Activated naive CD8-positive, alpha-beta T cell treated with anti-CD3 and anti-CD28 coated beads for 36 hours (primary cell): Measurements from ENCODE around the gene COX6A2. TPM values are rescaled to one million over a fixed set of nuclear protein-coding genes. Genes with fewer than 3 reads are reported as not detected.

Source experiments
- DNase-seq: peaks from one replicate; pipeline ENCODE4 v3.0.0; 2021
- H3K27ac Mint-ChIP-seq: one replicate; pipeline ENCODE4 v1.8.0; 2022; ENCODE audit warnings: mild to moderate bottlenecking, moderate library complexity, mixed read lengths
- H3K27me3 Mint-ChIP-seq: one replicate; pipeline ENCODE4 v1.8.0; 2022; ENCODE audit warnings: mild to moderate bottlenecking, mixed read lengths
- H3K36me3 Mint-ChIP-seq: one replicate; pipeline ENCODE4 v1.8.0; 2021; ENCODE audit warnings: mild to moderate bottlenecking, mixed read lengths
- H3K4me1 Mint-ChIP-seq: one replicate; pipeline ENCODE4 v1.8.0; 2021; ENCODE audit warnings: mixed read lengths
- H3K4me3 Mint-ChIP-seq: one replicate; pipeline ENCODE4 v1.8.0; 2022; ENCODE audit warnings: mild to moderate bottlenecking, moderate library complexity, mixed read lengths
- H3K9me3 Mint-ChIP-seq: one replicate; pipeline ENCODE4 v1.8.0; 2022; ENCODE audit warnings: mixed read lengths
- total RNA-seq, 2 experiments: library from RNA; stranded (reverse); gene quantifications; one replicate each; pipeline ENCODE4 v1.2.3, GENCODE V29; 2021

Gene COX6A2
- total RNA-seq, 2 experiments from 2014 or later: not detected

DNA sequence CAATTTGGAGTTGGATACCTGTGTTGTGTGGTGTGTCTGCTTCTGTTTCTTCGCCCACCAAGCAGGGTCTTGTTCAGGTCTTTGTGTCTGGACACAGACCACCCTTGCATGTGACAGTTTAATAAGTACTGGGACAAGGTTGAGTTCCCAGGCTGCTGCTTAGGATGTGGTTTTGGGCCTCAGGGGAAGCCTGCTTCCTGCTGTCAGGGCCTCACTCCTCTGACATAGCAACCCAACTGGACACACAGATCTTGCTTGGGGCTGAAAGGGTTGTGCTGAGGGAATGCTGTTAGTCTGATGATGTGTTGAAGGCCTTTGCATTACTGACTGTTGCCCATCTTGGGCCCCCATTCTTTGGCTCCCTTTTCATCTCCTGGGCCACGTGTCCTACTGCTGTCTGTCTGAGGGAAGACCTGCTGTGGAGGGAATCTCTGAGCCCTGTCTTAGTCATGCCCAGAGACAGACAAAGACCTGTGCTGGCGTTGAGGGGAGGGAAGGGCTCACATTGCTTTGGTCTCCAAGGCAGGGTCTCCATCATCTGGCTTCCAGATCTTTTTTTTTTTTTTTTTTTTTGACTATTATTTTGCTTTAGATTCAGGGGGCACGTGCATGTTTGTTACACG is 39.1 kb upstream of the COX6A2 start:
- H3K36me3 Mint-ChIP-seq: peaks cover 14% of the 10 kb centered on the region
- peaks cover 10% of the 10 kb centered on the region for H3K4me1 Mint-ChIP-seq
- no peaks in the 10 kb centered on the region for H3K9me3 Mint-ChIP-seq
- H3K27ac Mint-ChIP-seq: peak overlapping the region; percentile 20
- H3K27me3 Mint-ChIP-seq: peaks cover 12% of the 10 kb centered on the region
- DNase-seq: no peak
- no peak overlapping the region for H3K4me3 Mint-ChIP-seq

- H3K36me3 Mint-ChIP-seq: peaks cover 14% of the 10 kb centered on the region
- no peak overlapping the region for H3K27ac Mint-ChIP-seq
- no peaks in the 10 kb centered on the region for H3K9me3 Mint-ChIP-seq
- H3K4me3 Mint-ChIP-seq: no peak overlapping the region
- DNase-seq: no peak
- peaks cover 7% of the 10 kb centered on the region for H3K27me3 Mint-ChIP-seq
- peaks cover 10% of the 10 kb centered on the region for H3K4me1 Mint-ChIP-seq
These were observed 38.3 kb upstream of the COX6A2 start for GRCh38 chr16:31466381-31466841.

GRCh38 chr16:31465788-31466370 is 37.7 kb upstream of the COX6A2 start:
- Mint-ChIP-seq H3K27ac (no peak overlapping the region), H3K27me3 (peaks cover 1% of the 10 kb centered on the region), H3K4me3 (no peak overlapping the region), H3K36me3 (peaks cover 14% of the 10 kb centered on the region), H3K9me3 (no peaks in the 10 kb centered on the region), H3K4me1 (peaks cover 14% of the 10 kb centered on the region)
- DNase-seq: no peak

DNA sequence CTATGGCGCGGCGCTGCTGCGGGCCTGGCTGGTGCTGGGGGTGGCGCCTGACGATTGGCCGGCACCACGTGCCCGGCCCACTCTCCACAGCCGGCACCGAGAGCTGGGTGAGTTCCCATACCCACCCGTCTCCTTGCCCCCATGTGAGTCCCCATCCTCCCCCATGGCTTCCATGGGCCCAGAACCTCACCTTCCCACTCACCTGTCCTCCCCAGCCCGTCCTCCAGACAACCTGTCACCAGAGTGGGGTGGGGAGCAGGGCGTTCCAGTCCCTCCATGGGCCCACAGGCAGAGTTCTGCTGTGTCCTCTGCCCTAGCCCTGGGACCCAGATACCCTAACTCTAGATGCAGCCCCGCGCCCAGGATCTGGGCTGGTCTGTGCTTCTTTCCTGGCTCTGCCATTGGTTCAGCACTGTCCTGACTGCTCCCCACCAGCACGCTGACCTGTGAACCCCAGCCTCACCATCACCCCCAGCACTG is 36.7 kb upstream of the COX6A2 start:
- peaks cover 23% of the 10 kb centered on the region for H3K4me1 Mint-ChIP-seq
- no peaks in the 10 kb centered on the region for H3K27me3 Mint-ChIP-seq
- peaks cover 17% of the 10 kb centered on the region for H3K36me3 Mint-ChIP-seq
- no peak overlapping the region for H3K4me3 Mint-ChIP-seq
- H3K27ac Mint-ChIP-seq: no peak overlapping the region
- H3K9me3 Mint-ChIP-seq: no peaks in the 10 kb centered on the region
- DNase-seq: no peak

GRCh38 chr16:31464348-31464769 is 36.2 kb upstream of the COX6A2 start:
- Mint-ChIP-seq H3K4me3 (no peak overlapping the region), H3K27me3 (no peaks in the 10 kb centered on the region), H3K36me3 (peaks cover 17% of the 10 kb centered on the region), H3K4me1 (peaks cover 23% of the 10 kb centered on the region), H3K9me3 (no peaks in the 10 kb centered on the region), H3K27ac (no peak overlapping the region)
- no peak for DNase-seq

GRCh38 chr16:31461921-31462804 is 34.0 kb upstream of the COX6A2 start:
- Mint-ChIP-seq H3K27me3 (no peaks in the 10 kb centered on the region), H3K4me1 (peaks cover 24% of the 10 kb centered on the region), H3K9me3 (no peaks in the 10 kb centered on the region), H3K27ac (no peak overlapping the region), H3K36me3 (peaks cover 25% of the 10 kb centered on the region), H3K4me3 (no peak overlapping the region)
- no peak for DNase-seq

DNA sequence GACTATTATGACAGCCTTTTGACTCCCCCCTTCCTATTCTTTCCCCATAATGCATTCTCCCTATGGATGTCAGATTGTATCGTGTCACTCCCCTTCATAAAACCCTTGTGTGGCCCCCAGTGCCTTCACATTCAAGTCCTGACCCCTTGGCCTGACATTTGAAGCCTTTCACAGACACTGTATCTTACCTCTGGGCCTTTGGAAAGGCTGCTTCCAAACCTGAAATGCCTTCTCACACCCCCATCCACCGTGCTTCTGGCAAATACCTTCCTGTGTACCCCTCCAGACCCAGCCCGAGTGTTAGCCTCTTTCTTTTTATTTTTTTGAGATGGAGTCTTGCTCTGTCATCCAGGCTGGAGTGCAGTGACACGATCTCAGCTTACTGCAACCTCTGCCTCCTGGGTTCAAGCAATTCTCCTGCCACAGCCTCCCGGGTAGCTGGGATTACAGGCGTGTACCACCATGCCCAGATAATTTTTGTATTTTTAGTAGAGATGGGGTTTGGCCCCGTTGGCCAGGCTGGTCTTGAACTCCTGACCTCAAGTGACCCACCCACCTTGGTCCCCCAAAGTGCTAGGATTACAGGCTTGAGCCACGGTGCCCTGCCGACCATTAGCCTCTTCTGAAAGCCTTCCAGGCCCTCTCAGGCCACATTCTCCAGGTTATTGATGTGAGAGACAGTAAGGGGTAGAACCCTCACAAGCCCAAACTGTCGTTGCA is 33.2 kb upstream of the COX6A2 start:
- no peak for DNase-seq
- no peak overlapping the region for H3K4me3 Mint-ChIP-seq
- H3K4me1 Mint-ChIP-seq: peaks cover 26% of the 10 kb centered on the region
- peaks cover 26% of the 10 kb centered on the region for H3K36me3 Mint-ChIP-seq
- H3K27ac Mint-ChIP-seq: peak overlapping the region; percentile 44
- no peaks in the 10 kb centered on the region for H3K27me3 Mint-ChIP-seq
- H3K9me3 Mint-ChIP-seq: no peaks in the 10 kb centered on the region

DNA sequence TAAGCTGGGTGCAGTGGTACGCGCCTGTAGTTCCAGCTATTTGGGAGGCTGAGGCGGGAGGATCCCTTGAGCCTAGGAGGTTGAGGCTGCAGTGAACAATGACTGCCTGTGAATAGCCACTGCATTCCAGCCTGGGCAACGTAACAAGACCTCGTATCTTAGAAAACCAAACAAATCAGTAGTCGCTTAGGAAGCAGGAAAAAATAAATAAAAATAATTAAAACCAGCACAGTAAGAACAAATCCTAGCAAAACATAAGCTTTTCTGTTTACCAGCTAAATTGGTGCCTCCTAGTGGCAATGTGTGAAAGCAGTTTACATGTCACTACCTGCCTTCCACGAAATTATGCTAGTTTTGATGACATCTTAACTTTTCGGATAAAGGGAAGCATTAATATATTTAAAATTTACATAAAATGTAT is 32.4 kb upstream of the COX6A2 start:
- no peaks in the 10 kb centered on the region for H3K9me3 Mint-ChIP-seq
- peaks cover 31% of the 10 kb centered on the region for H3K4me1 Mint-ChIP-seq
- H3K27me3 Mint-ChIP-seq: no peaks in the 10 kb centered on the region
- DNase-seq: no peak
- peak overlapping the region; percentile 91 for H3K4me3 Mint-ChIP-seq
- H3K36me3 Mint-ChIP-seq: peaks cover 32% of the 10 kb centered on the region
- H3K27ac Mint-ChIP-seq: peak overlapping the region; percentile 94

DNA sequence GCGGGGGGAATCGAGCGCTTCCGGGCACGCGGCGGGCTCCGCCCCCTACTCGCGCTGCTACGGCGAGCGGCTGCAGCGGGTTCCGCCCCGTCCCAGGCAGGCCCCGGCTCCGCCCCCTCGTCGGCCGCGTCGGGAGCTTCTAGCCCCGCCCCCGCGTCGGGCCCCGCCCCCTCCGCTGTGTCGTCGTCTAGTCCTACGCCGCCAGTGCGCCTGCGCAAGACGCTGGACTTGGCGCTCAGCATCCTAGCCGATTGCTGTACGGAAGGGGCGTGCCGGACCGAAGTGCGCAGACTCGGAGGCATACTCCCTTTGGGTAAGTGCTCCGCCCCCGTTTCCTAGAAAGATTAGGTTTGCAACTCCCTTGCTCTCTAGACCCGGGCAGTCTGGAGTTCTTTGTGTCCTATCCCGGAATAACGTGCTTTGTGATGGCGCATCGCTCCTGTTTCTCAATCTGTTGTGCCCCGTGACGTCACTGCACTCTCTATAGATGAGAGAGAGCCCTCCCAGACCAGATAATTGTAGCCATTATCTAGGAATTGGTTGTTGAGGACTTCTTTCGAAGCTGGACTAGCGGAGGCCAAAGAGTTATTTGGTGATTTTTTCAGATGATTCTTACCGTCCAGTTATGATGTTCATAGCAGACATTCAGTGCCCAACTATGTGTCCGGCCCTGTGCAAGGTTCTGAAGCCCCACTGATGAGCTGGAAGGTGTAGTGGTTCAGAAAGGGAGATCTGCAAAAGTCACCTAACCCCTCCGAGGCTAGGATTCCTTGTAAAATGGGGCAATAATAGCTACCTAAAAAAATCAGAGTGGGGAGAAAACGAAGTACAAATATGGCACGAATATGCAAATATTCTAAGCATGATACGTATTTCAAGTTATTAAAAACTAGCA is 31.8 kb upstream of the COX6A2 start:
- Mint-ChIP-seq H3K27me3 (no peaks in the 10 kb centered on the region), H3K27ac (peak overlapping the region; percentile 96), H3K4me1 (peaks cover 37% of the 10 kb centered on the region), H3K9me3 (no peaks in the 10 kb centered on the region), H3K4me3 (peak overlapping the region; percentile 91), H3K36me3 (peaks cover 36% of the 10 kb centered on the region)
- DNase-seq: peak; percentile 100

DNA sequence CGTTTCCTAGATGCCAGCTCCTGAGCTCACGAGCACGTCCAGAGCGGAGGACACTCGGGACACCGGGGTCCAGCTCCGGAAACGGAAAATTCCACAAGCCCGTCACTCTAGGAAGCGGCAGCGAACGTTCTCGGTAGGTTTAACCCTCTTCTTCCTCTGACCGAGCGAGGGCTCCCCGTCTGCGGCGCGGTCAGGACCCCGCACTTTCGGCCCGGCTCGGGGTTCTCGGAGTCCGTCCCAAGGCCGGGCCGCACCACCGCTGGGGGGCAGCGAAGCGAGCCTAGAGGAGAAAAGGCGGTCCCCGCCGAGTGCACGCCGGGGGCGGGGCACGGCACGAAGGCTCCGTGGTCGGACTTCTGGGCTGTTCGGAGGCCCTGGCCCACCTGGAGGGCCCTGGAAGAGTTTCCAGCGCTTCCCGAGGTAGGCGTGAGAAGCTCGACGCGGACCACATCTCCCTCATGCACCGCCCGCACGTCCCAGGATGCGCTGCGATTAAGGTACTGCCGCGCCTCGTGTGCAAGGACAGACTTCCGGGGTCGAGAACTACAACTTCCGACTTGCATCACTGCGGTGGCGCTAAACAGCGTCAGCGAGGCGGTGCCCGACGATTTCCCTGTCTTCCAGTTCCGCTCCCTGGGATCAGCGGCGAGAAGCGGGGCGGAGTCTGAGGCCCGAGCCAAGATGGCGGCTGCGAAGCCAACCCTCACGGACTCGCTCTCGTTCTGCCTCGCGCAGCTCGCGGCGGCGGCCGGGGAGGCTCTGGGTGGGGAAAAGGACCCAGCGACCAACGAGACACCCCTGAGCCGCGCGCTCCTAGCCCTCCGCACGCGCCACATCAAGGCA is 30.9 kb upstream of the COX6A2 start, which contains the start of gene ARMC5:
ARMC5 (plus strand) TSS at position 658 of the 843 bp plus-strand sequence; CDS start at position 682, 24 bp downstream.
- DNase-seq: peak; percentile 95
- Mint-ChIP-seq H3K27ac (peak within 1 kb of the TSS; percentile 96), H3K4me1 (peaks cover 39% of the 10 kb centered on the region), H3K4me3 (peak within 1 kb of the TSS; percentile 91), H3K36me3 (peaks cover 34% of the 10 kb centered on the region), H3K27me3 (no peaks in the 10 kb centered on the region), H3K9me3 (no peaks in the 10 kb centered on the region)

GRCh38 chr16:31458073-31458843 is 30.1 kb upstream of the COX6A2 start:
- H3K9me3 Mint-ChIP-seq: no peaks in the 10 kb centered on the region
- peaks cover 37% of the 10 kb centered on the region for H3K36me3 Mint-ChIP-seq
- peak overlapping the region; percentile 91 for H3K4me3 Mint-ChIP-seq
- H3K27ac Mint-ChIP-seq: peak overlapping the region; percentile 96
- peak; percentile 60 for DNase-seq
- peaks cover 42% of the 10 kb centered on the region for H3K4me1 Mint-ChIP-seq
- no peaks in the 10 kb centered on the region for H3K27me3 Mint-ChIP-seq

DNA sequence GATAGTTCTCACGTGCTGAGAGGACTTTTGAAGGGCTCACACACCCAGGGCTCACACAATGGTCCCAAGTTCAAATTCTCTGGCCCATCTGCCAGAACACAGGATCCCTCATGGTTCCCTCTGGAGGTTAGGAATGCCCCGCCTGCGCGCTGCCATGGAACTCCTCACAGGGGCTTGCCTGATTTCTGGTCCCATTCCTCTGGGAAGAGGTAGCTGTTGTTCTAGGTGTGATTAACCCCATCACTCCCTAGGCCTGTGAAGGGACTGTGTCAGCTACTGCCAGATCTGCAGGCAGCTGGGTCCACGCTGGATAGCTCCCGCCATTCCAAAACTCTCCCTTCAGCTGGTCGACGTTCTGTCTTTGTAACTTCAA is 28.8 kb upstream of the COX6A2 start:
- Mint-ChIP-seq H3K4me1 (peaks cover 47% of the 10 kb centered on the region), H3K36me3 (peaks cover 32% of the 10 kb centered on the region), H3K9me3 (no peaks in the 10 kb centered on the region), H3K4me3 (peak overlapping the region; percentile 91), H3K27ac (peak overlapping the region; percentile 48), H3K27me3 (no peaks in the 10 kb centered on the region)
- no peak for DNase-seq
